IMR-90 (cell line): Measurements from ENCODE around the gene PALS2. TPM values are rescaled to one million over a fixed set of nuclear protein-coding genes. Genes with fewer than 3 reads are reported as not detected.

Source experiments
- ATAC-seq: fragments of 200-7000 bp; cut with Tn5 transposase; 2 replicates; pipeline ENCODE4 v1.9.1; 2020; ENCODE audit warnings: low read depth, mild to moderate bottlenecking, moderate library complexity
- BruUV-seq: library from RNA; stranded (reverse); fragments of 400-500 nt; replicated peaks from 2 replicates; lab custom pipeline; 2021; lab: Mats Ljungman, UMichigan
- CTCF ChIA-PET: fragments of 300-600 bp; formaldehyde crosslinking; extraction: SDS; loops from one replicate; lab custom pipeline; 2021; ENCODE audit warnings: antibody characterized with exemption; lab: Yijun Ruan, JAX
- POLR2A ChIA-PET: fragments of 300-600 bp; sonication (Branson Sonifier 250); formaldehyde crosslinking; loops from one replicate; lab custom pipeline; 2022; ENCODE audit warnings: antibody characterized with exemption; ENCODE audit not compliant: unreplicated experiment; lab: Charles Lee
- DNase-seq: peaks from one replicate; pipeline ENCODE4 v3.0.0; 2013
- H2AFZ ChIP-seq: replicated peaks from 2 replicates; pipeline ENCODE3; 2013; ENCODE audit warnings: low read length, mild to moderate bottlenecking; ENCODE audit not compliant: poor library complexity
- H2AK5ac ChIP-seq: 2 replicates; pipeline ENCODE4 v1.6.1; 2013; ENCODE audit warnings: low read depth, low read length, inconsistent platforms
- H2AK9ac ChIP-seq: replicated peaks from 2 replicates; pipeline ENCODE3; 2013; ENCODE audit warnings: mild to moderate bottlenecking, low read depth, low read length, moderate library complexity; ENCODE audit not compliant: poor library complexity
- H2BK120ac ChIP-seq: 2 replicates; pipeline ENCODE4 v1.6.1; 2013; ENCODE audit warnings: low read depth, low read length, inconsistent platforms
- H2BK15ac ChIP-seq: 3 replicates; pipeline ENCODE4 v1.6.1; 2013; ENCODE audit warnings: low read depth, low read length, inconsistent platforms
- H2BK20ac ChIP-seq: 2 replicates; pipeline ENCODE4 v1.6.1; 2013; ENCODE audit warnings: low read depth, mild to moderate bottlenecking, inconsistent platforms, low read length, moderate library complexity
- H2BK5ac ChIP-seq: 2 replicates; pipeline ENCODE4 v1.6.1; 2013; ENCODE audit warnings: mild to moderate bottlenecking, low read depth, low read length, inconsistent platforms; ENCODE audit not compliant: poor library complexity, severe bottlenecking
- H3K14ac ChIP-seq: replicated peaks from 2 replicates; pipeline ENCODE4 v1.6.1; 2013; ENCODE audit warnings: low read depth, low read length, inconsistent platforms
- H3K18ac ChIP-seq: 2 replicates; pipeline ENCODE4 v1.6.1; 2013; ENCODE audit warnings: low read depth, low read length, control low read depth
- H3K23ac ChIP-seq: 2 replicates; pipeline ENCODE4 v1.6.1; 2013; ENCODE audit warnings: low read depth, low read length, inconsistent platforms
- H3K27ac ChIP-seq: 2 replicates; pipeline ENCODE4 v1.5.1; 2013; ENCODE audit warnings: mild to moderate bottlenecking, control low read depth, low read length; ENCODE audit not compliant: insufficient read depth
- H3K27me3 ChIP-seq: 2 replicates; pipeline ENCODE4 v1.6.1; 2013; ENCODE audit warnings: low read length; ENCODE audit not compliant: control insufficient read depth, insufficient read depth
- H3K36me3 ChIP-seq: 2 replicates; pipeline ENCODE4 v1.6.1; 2013; ENCODE audit warnings: low read length, mixed read lengths; ENCODE audit not compliant: control insufficient read depth, insufficient read depth
- H3K4ac ChIP-seq: 2 replicates; pipeline ENCODE4 v1.6.1; 2013; ENCODE audit warnings: low read depth, low read length, inconsistent platforms
- H3K4me1 ChIP-seq: 2 replicates; pipeline ENCODE4 v1.6.1; 2013; ENCODE audit warnings: low read length, mixed read lengths; ENCODE audit not compliant: control insufficient read depth, insufficient read depth
- H3K4me2 ChIP-seq: 2 replicates; pipeline ENCODE4 v1.6.1; 2013; ENCODE audit warnings: low read depth, mild to moderate bottlenecking, control low read depth, low read length, moderate library complexity
- H3K4me3 ChIP-seq: 2 replicates; pipeline ENCODE4 v1.5.1; 2013; ENCODE audit warnings: low read depth, mild to moderate bottlenecking, control low read depth, low read length, moderate library complexity; ENCODE audit not compliant: insufficient read depth
- H3K56ac ChIP-seq: 2 replicates; pipeline ENCODE4 v1.6.1; 2013; ENCODE audit warnings: low read length, inconsistent platforms; ENCODE audit not compliant: insufficient read depth; ENCODE audit errors: extremely low read depth
- H3K79me1 ChIP-seq, 2 experiments: 2 replicates each; pipeline ENCODE4 v1.6.1; 2013; ENCODE audit warnings: low read length in 2 of 2, inconsistent platforms in 1 of 2, low read depth in 1 of 2
- H3K9ac ChIP-seq: 2 replicates; pipeline ENCODE4 v1.6.1; 2013; ENCODE audit warnings: low read depth, low read length, control low read depth
- H3K9me1 ChIP-seq: 2 replicates; pipeline ENCODE4 v1.6.1; 2013; ENCODE audit warnings: low read length, inconsistent platforms; ENCODE audit not compliant: insufficient read depth
- H3K9me3 ChIP-seq: 2 replicates; pipeline ENCODE4 v1.6.1; 2013; ENCODE audit warnings: low read length; ENCODE audit not compliant: control insufficient read depth, insufficient read depth
- H4K20me1 ChIP-seq: 2 replicates; pipeline ENCODE4 v1.6.1; 2013; ENCODE audit warnings: low read length, inconsistent platforms; ENCODE audit not compliant: insufficient read depth
- H4K5ac ChIP-seq: 2 replicates; pipeline ENCODE4 v1.6.1; 2013; ENCODE audit warnings: mild to moderate bottlenecking, low read depth, low read length, control low read depth
- H4K8ac ChIP-seq, 2 experiments: 2 replicates each; pipeline ENCODE4 v1.6.1; 2013; ENCODE audit warnings: low read depth in 2 of 2, low read length in 2 of 2, control low read depth in 1 of 2, inconsistent platforms in 1 of 2
- H4K91ac ChIP-seq: 2 replicates; pipeline ENCODE4 v1.6.1; 2013; ENCODE audit warnings: low read depth, low read length, inconsistent platforms; ENCODE audit not compliant: insufficient read depth
- BHLHE40 ChIP-seq: fragments of 150-350 bp; IDR thresholded peaks from 2 replicates; pipeline ENCODE4 v1.6.1; 2016; ENCODE audit warnings: mild to moderate bottlenecking, low read depth, low read length
- CEBPB ChIP-seq: IDR thresholded peaks from 2 replicates; pipeline ENCODE4 v1.6.1; 2012; ENCODE audit warnings: low read depth, low read length, improper control_type of control experiment
- CHD1 ChIP-seq: IDR thresholded peaks from 2 replicates; pipeline ENCODE4 v1.6.1; 2012; ENCODE audit warnings: low read depth, low read length, improper control_type of control experiment
- CTCF ChIP-seq: conservative IDR thresholded peaks from 2 replicates; pipeline ENCODE4 v1.5.1; 2012; ENCODE audit warnings: mild to moderate bottlenecking, low read depth, low read length, improper control_type of control experiment
- ELK1 ChIP-seq: fragments of 150-350 bp; IDR thresholded peaks from 2 replicates; pipeline ENCODE4 v1.6.1; 2016; ENCODE audit warnings: low read depth, mild to moderate bottlenecking, low read length, moderate library complexity, borderline replicate concordance
- FOS ChIP-seq: fragments of 150-350 bp; IDR thresholded peaks from 2 replicates; pipeline ENCODE4 v1.6.1; 2016; ENCODE audit warnings: low read depth, low read length
- MAFK ChIP-seq: IDR thresholded peaks from 2 replicates; pipeline ENCODE4 v1.6.1; 2012; ENCODE audit warnings: low read depth, low read length, improper control_type of control experiment
- MAZ ChIP-seq: IDR thresholded peaks from 2 replicates; pipeline ENCODE4 v1.6.1; 2012; ENCODE audit warnings: low read depth, mild to moderate bottlenecking, low read length, improper control_type of control experiment, moderate library complexity, borderline replicate concordance
- NFE2L2 ChIP-seq: fragments of 150-350 bp; IDR thresholded peaks from 2 replicates; pipeline ENCODE4 v1.6.1; 2016; ENCODE audit warnings: low read depth, mild to moderate bottlenecking, low read length
- POLR2A ChIP-seq: IDR thresholded peaks from 2 replicates; pipeline ENCODE4 v1.6.1; 2012; ENCODE audit warnings: mild to moderate bottlenecking, low read depth, low read length
- RAD21 ChIP-seq: IDR thresholded peaks from 2 replicates; pipeline ENCODE4 v1.6.1; 2012; ENCODE audit warnings: low read length, improper control_type of control experiment
- RCOR1 ChIP-seq: IDR thresholded peaks from 2 replicates; pipeline ENCODE4 v1.6.1; 2012; ENCODE audit warnings: mild to moderate bottlenecking, low read length, improper control_type of control experiment; ENCODE audit not compliant: insufficient replicate concordance
- RFX5 ChIP-seq: IDR thresholded peaks from 2 replicates; pipeline ENCODE4 v1.8.0; 2012; ENCODE audit warnings: low read depth, mild to moderate bottlenecking, low read length, moderate library complexity
- SMC3 ChIP-seq: fragments of 150-350 bp; IDR thresholded peaks from 2 replicates; pipeline ENCODE4 v1.6.1; 2016; ENCODE audit warnings: low read depth, mild to moderate bottlenecking, antibody characterized with exemption, low read length, moderate library complexity
- USF2 ChIP-seq: fragments of 150-350 bp; IDR thresholded peaks from 2 replicates; pipeline ENCODE4 v1.6.1; 2017; ENCODE audit warnings: mild to moderate bottlenecking, antibody characterized with exemption, low read length, low read depth
- WGBS, 2 experiments: methylation state at CpG; one replicate each; pipeline versions ENCODE4 v1.1.5 to v1.1.7; 2013; ENCODE audit warnings: missing lambda C conversion rate in 2 of 2; ENCODE audit not compliant: insufficient read length in 1 of 2; ENCODE audit errors: extremely low coverage in 2 of 2; 5-methylcytosine and 5-hydroxymethylcytosine counted together
- dilution Hi-C: fragments of 300-500 bp; cut with HindIII; formaldehyde crosslinking; loops from one replicate; pipeline ENCODE4 v1.14.3; 2018; ENCODE audit warnings: low sequenced_read_pairs; ENCODE audit not compliant: unreplicated experiment
- in situ Hi-C: fragments of 300-500 bp; cut with MboI; formaldehyde crosslinking; loops from 3 replicates; pipeline ENCODE4 v1.14.3; 2019; ENCODE audit warnings: low sequenced_read_pairs, inconsistent platforms, mixed read lengths
- intact Hi-C: fragments of 100-400 bp; cut with micrococcal nuclease; formaldehyde crosslinking; loops from 2 replicates; pipeline ENCODE4 v1.10.0; 2022
- polyA plus RNA-seq, 3 experiments: library from polyadenylated mRNA; depleted of rRNA; stranded (reverse); fragments of >200 nt; gene quantifications; 2 replicates each; pipeline ENCODE4 v1.2.3, GENCODE V29; 2012; ENCODE audit warnings: low replicate concordance in 1 of 3
- total RNA-seq: library from RNA; depleted of rRNA; stranded (reverse); fragments of >200 nt; gene quantifications from 2 replicates; pipeline ENCODE4 v1.2.3, GENCODE V29; 2012

PALS2 gene
- total and polyA plus RNA-seq, 2 of the 4 experiments (the other 2 are of a cell fraction), result 8.8 to 15.4 TPM

- Histone ChIP-seq H2BK20ac (no peak overlapping the region), H3K18ac (no peak overlapping the region), H2BK5ac (no peak overlapping the region), H3K79me1 (peaks cover 7 to 15% of the 10 kb centered on the region in 2 experiments; a peak in 2 of 4 replicates), H4K5ac (no peak overlapping the region), H4K91ac (no peak overlapping the region), H3K27ac (no peak overlapping the region), H2AK5ac (no peak overlapping the region), H3K14ac (no peak overlapping the region), H3K23ac (no peak overlapping the region), H3K27me3 (no peaks in the 10 kb centered on the region), H3K9ac (no peak overlapping the region), H3K4me2 (peak overlapping the region; percentile 48; the same call in 1 of the 2 replicates), H3K56ac (no peak overlapping the region), H4K8ac (no peak overlapping the region), H3K4me3 (no peak overlapping the region), H3K36me3 (no peaks in the 10 kb centered on the region), H2AFZ (no peak overlapping the region), H3K9me3 (no peaks in the 10 kb centered on the region), H4K20me1 (no peaks in the 10 kb centered on the region), H3K9me1 (no peaks in the 10 kb centered on the region), H2BK15ac (no peak overlapping the region), H3K4me1 (no peaks in the 10 kb centered on the region), H3K4ac (no peak overlapping the region), H2AK9ac (no peak overlapping the region), H2BK120ac (no peak overlapping the region)
- WGBS, 2 experiments, result 97 to 100% methylated on average over 1 to 5 of the region's 7 CpGs
- intact Hi-C loops (no loop called here), dilution Hi-C loops (no loop called here), in situ Hi-C loops (no loop called here)
- ChIA-PET POLR2A (no interaction called here), CTCF (interaction anchor here (0.6 kb wide), 1 partner anchor 34 kb away, joined by 3 read pairs; no protein-coding TSS in a partner anchor)
- BruUV-seq, result no TSS peak
- ATAC-seq (no peak), DNase-seq (no peak)
- no peak for TF ChIP-seq NFE2L2
- TF ChIP-seq RCOR1, result no peak
- no peak for TF ChIP-seq ELK1
- TF ChIP-seq FOS, result no peak
- TF ChIP-seq CTCF, result no peak
- TF ChIP-seq BHLHE40, result no peak
- no peak for TF ChIP-seq SMC3
- TF ChIP-seq USF2, result no peak
- no peak for TF ChIP-seq MAZ
- TF ChIP-seq MAFK, result no peak
- no peak for TF ChIP-seq RAD21
- TF ChIP-seq POLR2A, result no peak
- TF ChIP-seq RFX5, result no peak
- TF ChIP-seq CEBPB, result no peak
- TF ChIP-seq CHD1, result no peak
Measured at GRCh38 chr7:24595671-24596418, 22.6 kb downstream of the PALS2 start.
